Medulla oblongata (tissue), 1 donor: ENCODE results near the gene PROCR.
"Not testable (repeated sequence)": the region's sequence is repeated elsewhere in the genome, so short reads cannot be mapped to it uniquely, and the experiment has no call there.

ENCODE experiments used
- DNase-seq: peaks from one replicate; pipeline ENCODE4 v3.0.0-alpha.2; 2015; ENCODE audit errors: extremely low spot score

Gene PROCR

DNA sequence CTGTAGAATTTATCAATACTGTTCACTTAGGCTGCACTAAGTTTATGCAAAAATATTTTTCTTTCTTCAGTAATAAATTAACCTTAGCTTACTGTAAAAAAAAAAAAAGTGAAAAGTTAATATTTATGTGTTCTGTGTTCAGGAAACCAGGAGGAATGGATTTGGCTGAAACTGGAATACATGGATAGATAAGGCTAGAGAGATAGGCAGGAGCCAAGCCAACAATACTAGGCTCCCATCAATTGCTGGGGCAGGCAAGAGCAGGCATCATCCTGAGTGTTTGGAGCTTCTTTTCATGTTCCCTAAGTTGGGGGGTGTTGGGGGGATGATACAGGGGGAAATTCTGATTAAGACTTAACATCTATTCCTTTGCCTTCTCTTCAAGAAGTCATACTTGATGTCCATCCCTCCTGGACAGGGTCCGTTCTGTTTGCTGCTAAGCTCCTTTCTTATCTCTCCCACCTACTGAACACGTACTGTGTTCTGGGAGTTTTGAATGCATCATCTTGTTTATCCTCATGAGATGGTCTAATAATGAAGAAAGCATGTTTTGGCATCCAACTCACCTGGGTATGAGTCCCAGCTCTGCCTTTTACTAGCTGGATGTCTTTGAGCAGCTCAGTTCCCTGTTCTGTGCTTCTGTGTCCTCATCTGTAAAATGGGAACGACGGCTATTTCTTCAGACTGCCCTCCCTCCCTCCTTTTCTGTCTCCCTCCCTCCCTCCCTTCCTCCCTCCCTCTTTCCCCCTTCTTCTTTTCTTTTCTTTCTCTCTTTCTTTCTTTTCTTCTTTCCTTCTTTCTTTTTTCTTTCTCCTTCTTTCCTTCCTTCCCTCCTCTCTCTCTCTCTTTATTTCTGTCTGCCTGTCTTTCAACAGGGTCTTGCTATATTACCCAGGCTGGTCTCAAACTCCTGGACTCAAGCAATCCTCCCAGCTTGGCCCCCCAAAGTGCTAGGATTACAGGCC lies 6.4 kb upstream of the PROCR start:
- DNase-seq: no peak

DNA sequence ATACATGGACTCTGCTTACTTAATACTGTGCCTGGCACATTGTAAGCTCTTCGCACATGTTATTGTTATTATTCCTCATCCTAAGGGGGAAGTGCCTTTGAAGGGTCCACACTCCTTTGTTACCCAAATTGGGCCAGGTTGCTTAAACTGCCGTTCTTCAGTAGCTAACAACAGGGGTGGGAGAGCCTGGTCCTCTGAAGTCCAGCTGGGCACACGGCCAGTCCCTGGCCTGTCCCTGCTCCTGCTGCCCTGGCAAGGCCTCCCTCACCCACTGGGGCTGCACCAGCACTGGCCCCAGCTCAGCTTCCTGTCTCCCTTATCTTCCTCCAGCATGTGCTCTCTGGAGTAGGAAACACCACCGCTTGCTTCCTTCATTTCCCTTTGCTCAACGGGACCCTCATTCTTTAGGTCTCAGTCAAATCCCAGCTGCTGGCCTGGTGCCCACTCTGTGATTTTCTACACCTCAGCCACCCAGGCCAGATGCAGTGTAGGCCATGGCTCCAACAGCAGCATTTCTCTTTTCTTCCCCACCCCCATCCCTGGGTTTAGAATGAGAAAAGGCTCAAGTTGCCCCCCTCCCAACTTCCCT lies 5.5 kb upstream of the PROCR start:
- peak; percentile 29 for DNase-seq

DNA sequence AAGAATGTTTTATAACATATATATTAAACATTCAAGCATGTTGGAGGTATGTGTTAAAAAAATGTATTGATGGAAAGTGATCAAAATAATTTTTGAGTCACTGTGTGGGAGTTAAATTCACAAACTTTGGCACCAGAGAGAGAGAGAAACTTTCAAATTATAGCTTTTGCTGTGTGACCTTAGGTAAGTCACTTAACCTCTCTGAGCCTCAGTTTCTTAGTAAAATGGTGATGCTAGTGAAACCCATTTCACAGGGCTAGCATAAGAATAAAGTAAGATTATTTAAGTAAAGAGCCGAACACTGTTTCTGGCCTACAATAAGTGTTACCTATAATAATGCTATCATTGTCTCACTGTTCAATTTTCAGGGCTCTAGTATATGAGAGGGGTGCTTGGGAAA lies 4.1 kb upstream of the PROCR start:
- no peak for DNase-seq

DNA sequence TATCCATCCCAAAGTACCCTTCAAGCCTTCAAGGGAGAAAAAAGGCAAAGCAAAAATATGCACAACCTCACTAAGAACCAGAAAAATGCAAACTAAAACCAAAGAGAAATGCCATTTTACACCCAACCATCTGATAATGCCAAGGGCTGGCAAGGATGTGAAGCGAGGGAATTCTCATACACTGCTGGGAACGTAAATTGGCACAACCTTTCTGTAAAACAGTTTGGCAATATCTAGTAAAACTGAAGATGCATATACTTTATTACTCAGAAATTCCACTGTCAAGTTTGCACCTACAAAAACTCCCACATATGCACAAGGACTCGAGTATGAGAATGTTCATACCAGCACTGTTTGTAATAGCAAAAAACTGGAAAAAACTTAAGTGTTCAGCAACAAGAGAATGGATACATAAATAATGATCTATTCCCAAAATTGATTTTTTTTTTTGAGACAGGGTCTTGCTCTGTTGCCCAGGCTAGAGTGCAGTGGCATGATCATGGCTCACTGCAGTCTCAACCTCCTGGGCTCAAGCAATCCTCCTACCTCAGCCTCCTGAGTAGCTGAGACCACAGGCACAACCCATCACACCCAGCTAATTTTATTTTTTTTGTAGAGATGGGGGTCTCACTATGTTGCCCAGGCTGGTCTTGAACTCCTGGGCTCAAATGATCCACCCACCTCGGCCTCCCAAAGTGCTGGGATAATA lies 3.0 kb upstream of the PROCR start:
- DNase-seq: not testable (repeated sequence)

DNA sequence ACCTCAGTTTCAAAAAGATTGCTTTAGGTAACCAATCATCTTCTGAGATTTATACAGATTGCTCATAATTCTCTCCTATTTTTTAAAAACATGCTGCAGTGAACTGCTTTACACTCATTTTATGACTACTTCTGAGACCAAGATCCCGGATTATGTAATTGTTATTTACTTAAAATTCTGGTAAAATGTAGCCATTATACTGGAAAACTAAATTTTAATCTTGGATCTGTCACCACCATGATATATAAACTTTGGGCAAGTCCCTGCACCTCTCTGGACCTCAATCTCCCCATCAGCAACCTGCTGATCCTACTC lies 477 bp upstream of the PROCR start:
- DNase-seq: no peak

DNA sequence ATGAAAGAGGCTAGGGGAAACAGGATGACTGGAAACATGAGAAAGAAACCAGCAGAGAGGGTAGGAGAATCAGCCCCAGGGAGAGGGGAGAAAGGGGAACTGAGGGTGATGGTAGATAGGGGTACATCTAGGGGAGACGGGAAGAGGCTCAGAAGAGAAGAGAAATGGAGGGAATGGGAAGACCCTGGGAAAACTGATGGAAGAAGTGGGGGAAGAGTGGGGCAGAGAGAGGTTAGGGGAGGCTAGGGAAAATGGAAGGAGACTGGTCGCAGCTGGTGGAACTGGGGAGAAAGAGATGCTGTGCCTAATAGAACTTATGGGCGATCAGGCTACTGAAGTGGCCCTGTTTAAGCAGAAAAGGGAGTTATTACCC lies 548 bp downstream of the PROCR start:
- no peak for DNase-seq

DNA sequence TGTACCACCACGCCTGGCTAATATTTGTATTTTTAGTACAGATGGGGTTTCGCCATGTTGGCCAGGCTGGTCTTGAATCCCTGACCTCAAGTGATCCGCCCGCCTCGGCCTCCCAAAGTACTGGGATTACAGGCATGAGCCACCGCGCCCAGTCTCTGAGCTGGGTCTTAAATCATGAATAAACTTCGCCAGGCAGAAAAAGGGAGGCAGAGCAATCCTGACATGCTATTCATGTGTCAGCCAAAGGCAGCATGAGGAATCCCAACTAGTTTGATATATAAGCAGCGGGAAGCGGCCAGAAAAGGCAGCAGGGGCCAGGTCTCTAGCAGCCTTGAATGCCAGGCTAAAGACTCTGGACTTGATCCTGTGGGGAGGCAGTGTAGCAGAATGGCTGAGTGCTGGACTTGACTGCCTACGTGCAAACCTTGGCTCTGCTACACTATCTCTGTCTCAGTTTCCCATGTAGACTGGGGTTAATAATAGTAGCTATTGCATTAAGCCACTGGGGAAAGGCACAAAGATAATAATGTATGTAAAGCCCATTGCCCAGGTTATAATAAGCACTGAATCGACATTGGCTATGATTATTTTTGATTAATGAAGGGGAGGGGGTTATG lies 1.8 kb downstream of the PROCR start:
- DNase-seq: no peak

DNA sequence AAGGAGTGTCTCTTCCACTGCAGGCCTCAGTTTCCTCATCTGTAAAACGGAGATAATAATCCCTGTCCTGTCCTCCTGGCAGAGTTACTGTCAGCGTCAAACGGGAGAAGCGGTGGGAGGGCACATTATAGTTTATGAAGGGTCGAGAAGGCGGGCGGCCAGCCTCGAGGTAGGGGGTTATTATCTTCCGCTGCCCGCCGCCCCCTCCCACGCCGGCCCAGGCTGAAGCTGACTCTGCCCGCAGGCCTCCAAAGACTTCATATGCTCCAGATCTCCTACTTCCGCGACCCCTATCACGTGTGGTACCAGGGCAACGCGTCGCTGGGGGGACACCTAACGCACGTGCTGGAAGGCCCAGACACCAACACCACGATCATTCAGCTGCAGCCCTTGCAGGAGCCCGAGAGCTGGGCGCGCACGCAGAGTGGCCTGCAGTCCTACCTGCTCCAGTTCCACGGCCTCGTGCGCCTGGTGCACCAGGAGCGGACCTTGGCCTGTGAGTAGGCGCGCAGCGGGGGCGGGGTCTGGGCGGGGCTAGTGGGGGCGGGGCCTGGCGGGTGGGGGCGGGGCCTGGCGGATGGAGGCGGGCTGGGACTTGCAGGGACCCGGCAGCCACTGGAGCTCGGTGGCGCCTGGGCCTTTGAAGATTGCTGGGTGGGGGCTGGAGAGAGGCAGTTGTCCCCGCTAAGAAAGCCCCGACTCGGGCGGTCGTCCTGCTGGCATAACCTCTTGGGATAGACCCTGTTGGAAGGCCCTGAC lies 2.8 kb downstream of the PROCR start:
- DNase-seq: no peak

DNA sequence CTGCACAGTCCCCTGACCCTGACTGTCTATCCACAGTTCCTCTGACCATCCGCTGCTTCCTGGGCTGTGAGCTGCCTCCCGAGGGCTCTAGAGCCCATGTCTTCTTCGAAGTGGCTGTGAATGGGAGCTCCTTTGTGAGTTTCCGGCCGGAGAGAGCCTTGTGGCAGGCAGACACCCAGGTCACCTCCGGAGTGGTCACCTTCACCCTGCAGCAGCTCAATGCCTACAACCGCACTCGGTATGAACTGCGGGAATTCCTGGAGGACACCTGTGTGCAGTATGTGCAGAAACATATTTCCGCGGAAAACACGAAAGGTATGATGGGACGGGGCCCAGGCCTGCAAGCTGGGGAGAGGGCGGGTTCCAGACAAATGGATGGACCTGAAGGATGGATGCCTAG lies 4.3 kb downstream of the PROCR start:
- DNase-seq: no peak

DNA sequence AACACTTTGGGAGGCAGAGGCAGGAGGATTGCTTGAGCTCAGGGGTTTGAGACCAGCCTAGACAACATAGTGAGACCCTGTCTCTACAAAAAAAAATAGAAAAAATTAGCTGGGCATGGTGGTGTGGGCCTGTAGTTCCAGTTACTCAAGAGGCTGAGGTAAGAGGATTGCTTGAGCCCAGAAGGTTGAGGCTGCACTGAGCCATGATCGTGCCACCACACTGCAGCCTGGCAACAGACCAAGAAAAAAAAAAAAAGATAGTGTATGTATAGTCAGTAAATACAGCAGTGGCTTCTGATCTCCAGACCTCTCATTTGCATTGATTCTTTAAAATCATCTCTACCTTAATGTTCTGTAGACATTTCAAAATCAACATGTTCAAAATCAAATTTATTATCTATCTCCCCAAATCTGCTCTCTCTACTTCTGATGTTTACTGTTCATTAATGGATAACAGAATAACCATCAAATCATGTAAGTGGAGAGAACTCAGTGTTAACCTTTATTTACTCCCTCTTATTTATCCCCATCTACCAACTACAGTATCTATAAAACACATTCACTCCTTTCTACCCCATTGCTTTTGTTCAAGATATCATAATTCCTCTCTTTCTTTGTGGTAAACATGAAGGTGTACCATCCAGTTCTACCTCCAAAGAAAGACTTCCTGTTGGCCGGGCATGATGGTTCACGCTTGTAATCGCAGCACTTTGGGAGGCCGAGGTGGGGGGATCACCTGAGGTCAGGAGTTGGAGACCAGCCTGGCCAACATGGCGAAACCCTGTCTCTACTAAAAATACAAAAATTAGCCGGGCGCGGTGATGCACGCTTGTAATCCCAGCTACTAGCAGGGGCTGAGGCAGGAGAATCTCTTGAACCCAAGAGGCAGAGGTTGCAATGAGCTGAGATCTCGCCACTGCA lies 7.7 kb downstream of the PROCR start:
- no peak for DNase-seq

DNA sequence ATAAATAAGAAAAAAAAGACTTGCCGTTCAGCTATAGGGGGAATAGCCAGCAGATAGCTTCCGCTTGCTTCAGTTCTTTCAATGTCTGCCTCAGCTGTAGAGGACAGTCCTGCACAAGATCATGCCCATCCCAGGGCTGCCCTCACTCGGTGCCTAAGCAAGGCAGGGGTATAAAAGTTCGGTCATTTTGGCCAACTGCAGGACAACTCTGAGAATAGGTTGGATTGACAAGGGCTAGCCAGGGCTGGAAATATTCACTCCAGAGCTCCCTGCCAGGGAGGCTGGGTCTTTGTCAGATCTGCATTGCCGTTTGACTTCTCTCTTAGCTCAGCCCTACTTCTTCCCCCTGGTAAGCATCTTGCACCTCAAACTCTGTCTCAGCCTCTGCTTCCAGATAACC lies 8.4 kb downstream of the PROCR start:
- DNase-seq: no peak

DNA sequence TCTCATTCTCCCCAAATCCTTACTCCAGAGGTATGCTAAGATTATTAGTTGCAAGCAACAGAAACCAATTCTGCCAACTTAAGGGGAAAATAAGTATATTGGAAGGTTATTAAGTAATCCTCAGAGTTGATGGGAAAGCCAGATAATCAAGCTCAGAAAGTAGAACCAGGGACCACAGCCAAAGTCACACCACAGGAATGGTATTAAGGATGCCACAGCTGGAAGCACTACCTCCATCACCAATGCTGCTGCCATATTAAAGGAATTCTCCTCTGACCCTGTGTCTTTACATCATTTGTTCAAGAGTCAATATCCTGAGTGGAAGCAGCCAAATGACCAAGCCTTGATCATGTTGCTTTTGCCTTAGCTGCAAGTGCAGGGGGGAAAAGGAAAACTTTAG lies 9.9 kb downstream of the PROCR start:
- no peak for DNase-seq

DNA sequence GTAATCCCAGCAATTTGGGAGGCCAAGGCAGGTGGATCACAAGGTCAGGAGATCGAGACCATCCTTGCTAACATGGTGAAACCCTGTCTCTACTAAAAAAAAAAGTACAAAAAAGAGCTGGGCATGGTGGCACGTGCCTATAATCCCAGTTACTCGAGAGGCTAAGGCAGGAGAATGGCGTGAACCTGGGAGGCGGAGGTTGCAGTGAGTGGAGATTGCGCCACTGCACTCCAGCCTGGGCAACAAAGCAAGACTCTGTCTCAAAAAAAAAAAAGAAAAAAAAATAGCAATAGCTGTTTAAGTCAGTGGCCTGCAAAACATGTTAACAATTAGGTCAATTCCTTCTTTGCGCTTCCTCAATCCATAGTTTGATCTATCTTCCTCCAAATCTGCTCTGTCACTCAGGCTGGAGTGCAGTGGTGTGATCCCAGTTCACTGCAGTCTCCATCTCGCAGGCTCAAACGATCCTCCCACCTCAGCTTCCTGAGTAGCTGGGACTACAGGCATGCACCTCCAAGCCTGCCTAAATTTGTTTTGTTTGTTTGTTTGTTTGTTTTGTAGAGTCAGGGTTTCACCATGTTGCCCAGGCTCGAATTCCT lies 14.9 kb downstream of the PROCR start:
- not testable (repeated sequence) for DNase-seq

DNA sequence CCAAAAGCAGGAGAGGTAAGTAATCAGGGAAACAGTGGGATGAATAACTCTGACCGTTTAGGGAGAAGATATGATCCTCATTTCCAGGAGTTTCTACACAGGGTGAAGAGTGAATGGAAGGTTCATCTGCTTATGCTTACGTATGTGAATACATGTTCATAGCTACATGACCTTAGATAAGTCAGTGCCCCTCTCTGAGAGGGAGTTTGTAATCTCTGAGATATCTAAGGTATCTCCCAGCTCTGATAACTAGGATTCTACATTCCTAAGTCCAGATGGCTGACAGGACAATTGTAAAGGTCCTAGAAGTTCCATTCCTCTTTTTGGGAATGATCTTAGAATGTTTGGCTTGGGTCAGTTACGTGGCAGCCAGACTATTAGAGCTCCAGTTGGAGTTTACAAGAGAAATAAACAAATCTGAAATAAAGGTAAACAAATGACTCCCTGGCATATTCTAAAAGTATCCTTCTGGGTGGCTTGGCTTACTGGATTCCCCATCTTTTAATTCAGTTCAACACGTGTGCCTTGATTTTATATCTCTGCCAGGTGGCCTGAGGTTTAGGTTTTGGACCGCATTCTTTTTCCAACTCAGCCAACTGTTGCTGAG lies 15.8 kb downstream of the PROCR start:
- no peak for DNase-seq

DNA sequence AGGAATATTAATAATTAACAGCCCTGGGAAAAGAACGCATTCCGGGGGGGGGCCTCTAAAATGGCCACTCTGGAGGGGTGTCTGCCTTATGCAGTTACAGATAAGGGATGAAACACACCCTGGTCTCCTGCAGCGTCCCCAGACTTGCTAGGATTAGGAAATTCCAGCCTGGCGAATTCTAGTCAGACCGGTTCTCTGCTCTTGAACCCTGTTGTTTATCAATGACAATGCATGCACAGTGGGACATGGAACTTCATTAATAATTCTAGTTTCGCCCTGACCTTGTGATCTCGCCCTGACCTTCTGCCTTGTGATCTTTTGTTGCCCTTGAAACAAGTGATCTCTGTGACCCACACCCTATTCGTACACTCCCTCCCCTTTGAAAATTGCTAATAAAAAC lies 17.4 kb downstream of the PROCR start:
- DNase-seq: not testable (repeated sequence)

DNA sequence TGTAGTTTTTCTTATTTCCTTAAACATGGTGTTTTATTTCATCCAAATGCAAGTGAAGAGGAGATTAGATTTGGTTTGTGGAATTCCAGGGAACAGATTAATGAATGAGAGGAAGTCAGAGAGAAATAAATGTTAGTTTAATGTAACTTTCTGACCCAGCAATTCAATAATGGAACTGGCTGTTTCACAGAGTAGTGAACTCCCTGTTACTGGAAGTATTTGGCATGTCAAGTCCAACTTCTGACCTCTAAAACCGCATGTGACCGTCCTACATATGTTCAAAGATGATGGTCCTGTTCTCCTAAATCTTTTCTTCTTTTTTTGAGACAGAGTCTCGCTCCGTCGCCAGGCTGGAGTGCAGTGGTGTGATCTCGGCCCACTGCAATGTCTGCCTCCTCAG lies 18.7 kb downstream of the PROCR start:
- DNase-seq: no peak

DNA sequence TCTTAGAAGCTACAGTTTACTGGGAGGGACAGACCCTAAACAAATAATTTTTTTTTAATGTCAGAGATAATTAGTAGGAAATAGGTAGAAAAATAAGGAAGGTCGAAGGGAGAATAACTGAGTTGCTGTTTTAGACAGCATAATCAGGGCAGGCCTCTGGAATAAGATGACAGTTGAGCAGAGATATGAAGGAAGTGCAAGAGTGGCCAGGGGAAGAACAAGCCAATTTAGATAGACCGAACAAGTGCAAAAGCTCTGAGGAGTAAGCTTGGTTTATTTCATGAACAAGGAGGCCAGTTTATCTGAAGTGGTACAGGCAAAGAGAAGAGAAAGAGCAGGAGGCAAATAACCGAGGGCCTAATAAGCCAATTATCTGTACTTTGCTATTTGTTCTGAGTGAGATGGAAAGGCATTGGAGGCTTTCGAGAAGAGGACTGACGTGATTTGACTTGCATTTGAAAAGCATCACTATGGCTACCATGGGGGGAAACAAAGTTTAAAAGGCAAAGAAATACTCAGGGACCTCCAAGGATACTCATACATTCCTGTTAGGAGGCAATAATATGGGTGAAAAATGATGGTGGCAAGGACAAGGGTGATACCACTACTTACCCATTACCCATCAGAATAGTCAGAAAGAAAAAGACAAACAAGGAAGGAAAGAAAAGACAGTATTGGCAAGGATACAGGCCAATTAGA lies 19.7 kb downstream of the PROCR start:
- no peak for DNase-seq

DNA sequence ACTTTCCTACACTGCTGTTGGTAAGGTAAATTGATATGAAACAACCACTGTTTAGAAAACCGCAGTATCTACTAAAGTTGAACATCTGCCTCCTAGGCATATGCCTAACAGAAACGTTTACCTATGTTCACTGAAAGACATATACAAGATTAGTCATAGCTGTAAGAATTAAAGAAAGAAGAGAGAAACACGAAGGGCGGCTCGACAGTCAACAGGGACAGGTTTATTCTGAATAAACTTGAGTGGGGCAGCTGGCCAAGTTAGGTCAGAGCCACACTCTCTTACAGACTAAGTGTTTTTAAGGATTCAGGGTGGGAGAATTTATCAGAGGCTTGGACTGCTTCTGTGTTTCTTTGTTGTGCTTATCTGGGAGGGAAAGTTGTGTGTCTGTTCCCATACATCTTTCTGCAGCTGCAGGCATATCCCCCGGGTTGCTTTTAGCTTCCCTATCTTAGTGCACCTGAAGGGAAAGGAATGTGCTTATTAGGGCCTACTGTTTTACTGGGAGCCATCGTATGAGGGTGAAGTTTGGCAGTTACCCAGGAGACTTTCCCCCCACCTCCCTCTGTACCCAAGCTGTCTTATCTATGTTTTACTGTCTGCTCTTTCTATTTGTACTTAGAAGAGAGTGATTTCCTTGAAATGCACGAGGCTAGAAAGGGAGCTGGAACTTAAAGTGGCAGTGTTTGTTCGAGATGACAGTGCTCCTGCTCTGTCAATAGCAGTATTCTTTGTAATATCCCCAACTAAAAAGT lies 20.4 kb downstream of the PROCR start:
- DNase-seq: no peak
